Measurements from ENCODE around the gene NCAPD3.
"Not testable (repeated sequence)": the region's sequence is repeated elsewhere in the genome, so short reads cannot be mapped to it uniquely, and the experiment has no call there.

The NCAPD3 gene

DNA sequence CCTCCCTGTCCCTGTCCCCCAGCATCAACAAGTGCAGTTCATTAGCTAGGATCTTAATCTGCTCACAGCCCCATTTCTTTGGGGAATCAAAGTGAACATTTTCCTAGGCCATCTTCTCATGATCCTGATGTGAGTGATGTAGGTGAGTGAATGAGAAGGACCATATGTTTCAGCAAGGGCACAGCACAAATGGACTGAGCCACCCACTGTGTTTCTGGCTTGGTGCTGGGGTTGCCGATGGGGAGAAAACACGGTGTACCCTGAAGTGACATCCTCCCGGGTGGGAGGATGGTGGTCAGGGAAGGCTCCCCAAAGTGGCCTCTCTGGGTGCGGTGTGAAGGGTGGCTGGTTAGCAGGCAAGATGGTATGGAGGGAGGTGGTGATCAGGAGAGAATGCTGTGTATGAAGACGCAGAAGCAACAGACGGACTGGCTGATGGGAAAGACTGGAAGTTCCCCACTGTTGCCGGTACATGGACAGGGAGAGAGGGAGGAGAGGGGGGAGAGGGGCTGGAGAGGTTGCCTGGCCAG lies 82.7 kb downstream of the NCAPD3 start:
- in situ Hi-C loops (cut with MboI; ENCODE audit: low sequenced_read_pairs) = loop anchor here (10.0 kb wide), 1 partner anchor 216 kb away; no protein-coding TSS in a partner anchor

DNA sequence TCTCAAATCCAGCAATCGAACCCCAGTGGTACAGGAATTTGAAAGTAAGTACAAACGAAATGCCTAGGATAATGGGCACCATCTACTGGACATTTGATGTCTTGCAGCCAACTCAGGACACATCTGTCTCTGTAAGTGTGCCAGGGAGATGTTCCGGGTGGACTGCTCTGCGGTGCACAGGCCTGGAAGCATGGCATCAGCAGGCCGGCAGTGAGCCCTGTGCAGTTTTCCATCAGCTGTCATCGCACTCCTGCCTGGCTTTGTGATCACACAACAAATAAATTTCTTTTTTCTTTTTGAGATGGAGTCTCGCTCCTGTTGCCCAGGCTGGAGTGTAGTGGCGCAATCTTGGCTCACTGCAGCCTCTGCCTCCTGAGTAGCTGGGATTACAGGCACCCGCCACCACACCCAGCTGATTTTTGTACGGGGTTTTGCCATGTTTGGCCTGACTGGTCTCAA lies 83.9 kb downstream of the NCAPD3 start:
- in situ Hi-C loops (cut with MboI; ENCODE audit: low sequenced_read_pairs) = loop anchor here (10.0 kb wide), 1 partner anchor 215 kb away; no protein-coding TSS in a partner anchor

DNA sequence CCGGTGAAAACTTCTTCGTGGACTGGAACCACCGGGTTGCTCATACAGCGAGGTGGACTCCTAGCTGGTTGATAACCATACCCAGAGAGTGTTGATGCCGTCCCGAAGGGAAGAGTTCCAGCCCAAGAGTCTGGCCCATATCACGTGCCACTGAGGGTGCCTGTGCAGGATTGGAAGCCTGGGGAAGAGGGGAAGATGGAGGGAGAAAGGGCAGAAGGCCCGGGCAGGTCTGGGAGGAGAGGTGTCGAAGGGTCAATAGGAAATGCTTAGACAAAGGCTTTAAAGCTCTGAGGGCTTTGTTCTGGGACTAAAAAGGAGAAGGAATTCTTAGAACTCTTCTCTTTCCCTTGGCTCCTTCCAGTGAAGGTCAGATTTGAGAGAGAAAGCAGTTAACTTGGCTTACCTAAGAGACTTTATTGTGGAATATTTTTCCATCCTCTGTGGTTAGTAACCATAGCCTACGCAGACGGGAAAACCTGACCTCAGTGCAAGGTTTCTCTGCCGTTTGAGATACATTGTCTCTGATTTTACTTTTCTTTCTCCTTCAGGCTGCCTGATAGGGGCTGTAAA lies 84.4 kb downstream of the NCAPD3 start:
- in situ Hi-C loops (cut with MboI; ENCODE audit: low sequenced_read_pairs) = no loop called here

- in situ Hi-C loops (cut with MboI; ENCODE audit: low sequenced_read_pairs) = no loop called here
These were observed 85.4 kb downstream of the NCAPD3 start for GRCh38 chr11:134138376-134138775.

DNA sequence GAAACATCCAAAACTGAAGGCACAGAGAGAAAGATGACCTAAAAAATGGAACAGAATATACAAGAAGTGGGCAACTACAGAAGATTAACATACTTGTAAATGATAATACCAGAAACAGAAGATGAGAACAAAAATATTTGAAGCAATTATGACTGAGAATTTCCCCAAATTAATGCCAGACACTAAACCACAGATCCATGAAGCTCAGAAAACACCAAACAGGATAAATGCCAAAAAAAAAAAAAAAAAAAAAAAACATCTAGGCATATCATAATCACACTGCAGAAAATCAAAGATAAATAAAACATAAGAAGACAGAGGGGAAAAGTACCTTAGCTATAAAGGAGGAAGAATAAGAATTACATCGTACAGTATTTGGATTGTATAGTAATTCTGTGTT lies 89.6 kb downstream of the NCAPD3 start:
- in situ Hi-C loops (cut with MboI; ENCODE audit: low sequenced_read_pairs) = no loop called here

GRCh38 chr11:134132808-134133207 lies 91.0 kb downstream of the NCAPD3 start:
- in situ Hi-C loops (cut with MboI; ENCODE audit: low sequenced_read_pairs) = no loop called here

- in situ Hi-C loops (cut with MboI; ENCODE audit: low sequenced_read_pairs) = no loop called here
These were observed 92.0 kb downstream of the NCAPD3 start for GRCh38 chr11:134131628-134132244.

DNA sequence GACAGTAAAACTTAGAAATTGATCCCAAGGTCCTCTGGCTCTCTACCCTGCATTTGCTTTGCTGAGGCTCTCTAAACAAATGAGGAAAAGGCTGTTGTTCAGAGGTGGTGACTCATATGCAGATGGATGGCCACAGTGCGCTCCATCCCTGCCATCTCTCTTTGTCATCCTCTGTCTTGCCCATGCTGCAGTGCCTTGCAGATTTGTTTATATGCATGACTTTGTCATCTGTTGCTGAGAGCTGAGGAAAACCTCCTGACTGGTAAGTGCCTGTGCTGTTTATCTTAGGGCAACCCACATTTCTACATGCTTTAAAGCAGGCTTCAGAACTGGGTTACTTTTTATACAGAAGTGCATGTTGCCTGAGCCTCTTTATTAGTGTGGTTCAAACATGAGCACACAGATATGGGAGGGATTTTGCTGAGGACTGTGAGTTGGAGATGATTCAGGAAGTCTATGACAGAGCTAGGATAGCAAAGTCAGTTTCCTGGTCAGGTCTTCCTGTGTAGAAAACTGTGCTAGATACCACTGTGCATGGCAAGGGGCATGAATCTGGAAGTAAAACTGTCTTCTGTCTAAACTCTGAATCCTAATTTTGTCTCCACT lies 97.4 kb downstream of the NCAPD3 start:
- in situ Hi-C loops (cut with MboI; ENCODE audit: low sequenced_read_pairs) = no loop called here

- in situ Hi-C loops (cut with MboI; ENCODE audit: low sequenced_read_pairs) = no loop called here
These were observed 98.3 kb downstream of the NCAPD3 start for GRCh38 chr11:134125507-134125906.

GRCh38 chr11:134124660-134125451 lies 98.9 kb downstream of the NCAPD3 start:
- in situ Hi-C loops (cut with MboI; ENCODE audit: low sequenced_read_pairs) = no loop called here

- in situ Hi-C loops (cut with MboI; ENCODE audit: low sequenced_read_pairs) = no loop called here
These were observed 102.7 kb downstream of the NCAPD3 start for GRCh38 chr11:134120921-134121526.

- in situ Hi-C loops (cut with MboI; ENCODE audit: low sequenced_read_pairs) = no loop called here
These were observed 103.5 kb downstream of the NCAPD3 start for GRCh38 chr11:134120143-134120850.

DNA sequence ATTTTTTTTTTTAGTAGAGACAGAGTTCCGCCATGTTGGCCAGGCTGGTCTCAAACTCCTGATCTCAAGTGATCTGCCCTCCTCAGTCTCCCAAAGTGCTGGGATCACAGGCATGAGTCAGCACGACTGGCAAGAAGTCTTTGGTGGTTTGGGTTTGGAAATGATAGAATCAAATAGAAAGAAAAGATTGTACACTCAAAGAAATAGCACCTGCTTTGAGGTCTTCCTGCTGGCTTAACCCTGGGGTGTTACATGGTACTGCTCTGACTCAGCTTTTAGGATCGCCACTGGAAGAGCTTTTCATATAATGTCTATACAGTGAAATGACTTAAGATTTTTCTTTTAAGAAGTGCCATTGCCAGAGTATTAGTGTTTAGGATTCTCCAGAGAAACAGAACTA lies 104.7 kb downstream of the NCAPD3 start:
- in situ Hi-C loops (cut with MboI; ENCODE audit: low sequenced_read_pairs) = no loop called here

GRCh38 chr11:134118006-134118405 lies 105.8 kb downstream of the NCAPD3 start:
- in situ Hi-C loops (cut with MboI; ENCODE audit: low sequenced_read_pairs) = no loop called here

GRCh38 chr11:134116210-134116609 lies 107.6 kb downstream of the NCAPD3 start:
- in situ Hi-C loops (cut with MboI; ENCODE audit: low sequenced_read_pairs) = no loop called here

- in situ Hi-C loops (cut with MboI; ENCODE audit: low sequenced_read_pairs) = not testable (repeated sequence)
These were observed 110.0 kb downstream of the NCAPD3 start for GRCh38 chr11:134113787-134114186.

- in situ Hi-C loops (cut with MboI; ENCODE audit: low sequenced_read_pairs) = no loop called here
These were observed 113.4 kb downstream of the NCAPD3 start for GRCh38 chr11:134110252-134110815.
